PFSK-1 (cell line): ENCODE results near the gene AP2M1.

Experiments used
- FOXP2 ChIP-seq: optimal IDR thresholded peaks from 2 replicates; pipeline ENCODE3; 2011; ENCODE audit warnings: borderline replicate concordance, control low read depth, inconsistent platforms; ENCODE audit not compliant: insufficient read depth; ENCODE audit errors: extremely low read length, extremely low read depth
- POLR2AphosphoS5 ChIP-seq: IDR thresholded peaks from 2 replicates; pipeline ENCODE4 v1.6.1; 2012; ENCODE audit warnings: low read depth, mild to moderate bottlenecking, control low read depth, low read length, moderate library complexity
- REST ChIP-seq, 2 experiments: IDR thresholded peaks; 2 replicates each; pipeline versions ENCODE4 v1.6.1 to v1.8.0; 2011 to 2012; ENCODE audit warnings: low read depth in 2 of 2, low read length in 2 of 2, control low read depth in 1 of 2, inconsistent platforms in 1 of 2, mild to moderate bottlenecking in 1 of 2, moderate library complexity in 1 of 2; ENCODE audit not compliant: insufficient read depth in 1 of 2
- SIN3A ChIP-seq: IDR thresholded peaks from 2 replicates; pipeline ENCODE4 v1.6.1; 2012; ENCODE audit warnings: mild to moderate bottlenecking, low read length, moderate library complexity, borderline replicate concordance; ENCODE audit not compliant: insufficient read depth
- TAF1 ChIP-seq: IDR thresholded peaks from 2 replicates; pipeline ENCODE4 v1.6.1; 2012; ENCODE audit warnings: low read length, control low read depth, borderline replicate concordance; ENCODE audit not compliant: insufficient read depth

The AP2M1 gene

DNA sequence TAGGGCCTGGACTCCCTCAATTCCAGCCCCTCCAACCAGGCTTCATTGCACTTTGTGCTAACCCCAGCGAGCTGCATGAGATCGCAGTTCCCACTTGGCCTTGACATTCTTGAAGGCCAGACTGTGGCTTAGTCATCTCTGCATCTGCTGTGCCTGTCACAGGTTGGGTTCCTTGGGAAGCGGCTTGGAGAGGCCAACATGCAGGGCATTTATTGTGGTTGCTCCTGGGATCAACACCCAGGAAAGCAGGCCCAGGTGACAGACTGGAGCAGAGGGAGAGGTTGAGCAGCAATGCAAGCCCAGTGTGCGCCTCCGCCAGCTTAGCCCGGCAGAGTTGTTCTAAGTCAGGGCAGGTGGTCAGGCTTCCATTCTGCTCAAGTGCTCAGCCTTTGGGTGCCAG is 21.9 kb downstream of the AP2M1 start:
- TF ChIP-seq FOXP2 (no peak), REST (IDR thresholded peaks at IDR 0.05; ENCODE audit: insufficient read depth in 1 of 2, low read depth in 2 of 2, low read length in 2 of 2) (no peak), POLR2AphosphoS5 (no peak), TAF1 (no peak), SIN3A (no peak)

DNA sequence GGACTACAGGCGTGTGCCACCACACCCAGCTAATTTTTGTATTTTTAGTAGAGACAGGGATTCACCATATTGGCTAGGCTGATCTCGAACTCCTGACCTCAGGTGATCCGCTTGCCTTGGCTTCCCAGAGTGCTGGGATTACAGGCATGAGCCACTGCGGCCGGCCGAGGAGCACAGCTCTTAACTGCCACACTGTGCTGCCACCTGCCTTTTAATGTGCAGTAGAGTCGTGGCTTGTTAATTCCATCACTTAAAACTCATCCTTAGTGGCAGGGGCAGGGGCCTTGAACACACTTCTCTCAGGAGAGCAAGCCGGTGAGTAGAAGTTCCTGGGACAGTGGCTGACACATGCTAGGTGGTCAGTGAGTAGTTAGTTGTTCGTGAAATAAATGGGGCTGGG is 23.9 kb downstream of the AP2M1 start:
- TF ChIP-seq REST (IDR thresholded peaks at IDR 0.05; ENCODE audit: insufficient read depth in 1 of 2, low read depth in 2 of 2, low read length in 2 of 2): no peak

- TF ChIP-seq TAF1 (no peak), POLR2AphosphoS5 (no peak), SIN3A (no peak), REST (IDR thresholded peaks at IDR 0.05; ENCODE audit: insufficient read depth in 1 of 2, low read depth in 2 of 2, low read length in 2 of 2) (no peak), FOXP2 (no peak)
Observed at GRCh38 chr3:184200825-184201224, 26.2 kb downstream of the AP2M1 start.

DNA sequence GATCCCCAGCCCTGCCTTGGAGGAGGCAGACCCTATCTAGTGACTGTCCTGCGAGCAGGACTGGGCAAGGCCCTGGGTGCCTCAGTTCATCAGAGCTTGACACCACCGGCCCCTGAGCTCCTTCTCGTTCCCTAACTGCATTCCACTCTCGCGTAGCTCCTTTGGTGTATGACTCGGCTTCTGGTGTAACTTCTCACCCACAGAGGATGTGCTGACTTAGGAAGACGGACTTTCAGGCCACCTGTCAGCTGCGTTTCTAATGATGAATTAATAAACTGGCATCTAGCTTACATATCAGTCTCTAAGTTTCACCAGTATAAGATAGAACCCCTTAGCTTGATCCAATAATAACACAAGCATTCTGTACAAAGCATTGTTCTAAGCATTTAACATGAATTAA is 28.9 kb downstream of the AP2M1 start:
- no peak for TF ChIP-seq POLR2AphosphoS5
- no peak for TF ChIP-seq TAF1
- no peak for TF ChIP-seq SIN3A
- no peak for TF ChIP-seq FOXP2
- no peak for TF ChIP-seq REST (IDR thresholded peaks at IDR 0.05; ENCODE audit: insufficient read depth in 1 of 2, low read depth in 2 of 2, low read length in 2 of 2)

GRCh38 chr3:184209146-184209923 is 34.7 kb downstream of the AP2M1 start:
- TF ChIP-seq TAF1 (no peak), SIN3A (no peak), POLR2AphosphoS5 (no peak), REST (IDR thresholded peaks at IDR 0.05; ENCODE audit: insufficient read depth in 1 of 2, low read depth in 2 of 2, low read length in 2 of 2) (no peak), FOXP2 (no peak)
